ENCODE results near the gene SLC10A6.
"Not testable (repeated sequence)": the region's sequence is repeated elsewhere in the genome, so short reads cannot be mapped to it uniquely, and the experiment has no call there.

SLC10A6 gene

DNA sequence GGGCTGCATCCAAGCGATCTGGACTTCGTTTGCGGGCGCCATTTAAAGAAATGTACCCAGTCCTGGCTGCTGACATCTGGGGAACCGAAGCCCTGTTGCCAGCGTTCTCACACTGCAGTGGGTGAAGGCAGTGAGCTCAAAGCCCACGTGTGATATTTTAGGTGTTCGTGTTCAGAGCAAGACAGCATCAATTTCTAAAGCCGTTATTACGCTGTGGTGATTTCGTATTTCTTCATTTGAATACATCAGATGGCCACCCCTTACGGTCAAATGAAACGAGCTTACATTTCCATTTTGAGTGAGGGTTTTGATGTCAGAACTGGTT, 43.4 kb upstream of the SLC10A6 start:
- peak overlapping the region; percentile 63 for H3K4me3 ChIP-seq (ENCODE audit: low read depth, low read length)
- TF ChIP-seq CTCF (IDR thresholded peaks at IDR 0.05; ENCODE audit: low read depth, low read length) = no peak
- in situ Hi-C loops (cut with HindIII; ENCODE audit: low sequenced_read_pairs) = no loop called here
- DNase-seq (ENCODE audit: low read depth, low spot score) = no peak

- peak within 1 kb of the TSS; percentile 63 for H3K4me3 ChIP-seq (ENCODE audit: low read depth, low read length)
- in situ Hi-C loops (cut with HindIII; ENCODE audit: low sequenced_read_pairs) = no loop called here
- peak; percentile 38 for DNase-seq (ENCODE audit: low read depth, low spot score)
- TF ChIP-seq CTCF (IDR thresholded peaks at IDR 0.05; ENCODE audit: low read depth, low read length) = no peak
Observed at GRCh38 chr4:86891762-86892635, 42.8 kb upstream of the SLC10A6 start, which contains the start of gene C4orf36. Gene C4orf36 (minus strand): TSS chr4:86892422. CDS start chr4:86891520, 902 bp downstream.

- in situ Hi-C loops (cut with HindIII; ENCODE audit: low sequenced_read_pairs) = no loop called here
- no peak for TF ChIP-seq CTCF (IDR thresholded peaks at IDR 0.05; ENCODE audit: low read depth, low read length)
- no peak for DNase-seq (ENCODE audit: low read depth, low spot score)
- H3K4me3 ChIP-seq (ENCODE audit: low read depth, low read length) = no peak overlapping the region
Observed at GRCh38 chr4:86890790-86891189, 41.6 kb upstream of the SLC10A6 start.

GRCh38 chr4:86879641-86880040, 30.5 kb upstream of the SLC10A6 start:
- no peak for TF ChIP-seq CTCF (IDR thresholded peaks at IDR 0.05; ENCODE audit: low read depth, low read length)
- DNase-seq (ENCODE audit: low read depth, low spot score) = no peak
- no peak overlapping the region for H3K4me3 ChIP-seq (ENCODE audit: low read depth, low read length)
- in situ Hi-C loops (cut with HindIII; ENCODE audit: low sequenced_read_pairs) = no loop called here

GRCh38 chr4:86878640-86879039, 29.5 kb upstream of the SLC10A6 start:
- no peak overlapping the region for H3K4me3 ChIP-seq (ENCODE audit: low read depth, low read length)
- no peak for DNase-seq (ENCODE audit: low read depth, low spot score)
- in situ Hi-C loops (cut with HindIII; ENCODE audit: low sequenced_read_pairs) = no loop called here
- TF ChIP-seq CTCF (IDR thresholded peaks at IDR 0.05; ENCODE audit: low read depth, low read length) = no peak

GRCh38 chr4:86876894-86877685, 27.9 kb upstream of the SLC10A6 start:
- in situ Hi-C loops (cut with HindIII; ENCODE audit: low sequenced_read_pairs) = no loop called here
- DNase-seq (ENCODE audit: low read depth, low spot score) = peak; percentile 24
- H3K4me3 ChIP-seq (ENCODE audit: low read depth, low read length) = no peak overlapping the region
- no peak for TF ChIP-seq CTCF (IDR thresholded peaks at IDR 0.05; ENCODE audit: low read depth, low read length)

GRCh38 chr4:86875436-86875835, 26.3 kb upstream of the SLC10A6 start:
- H3K4me3 ChIP-seq (ENCODE audit: low read depth, low read length); in situ Hi-C loops (cut with HindIII; ENCODE audit: low sequenced_read_pairs); DNase-seq (ENCODE audit: low read depth, low spot score): not testable (repeated sequence)

Data from astrocyte of the spinal cord (primary cell).